IMR-90 (cell line): ENCODE data around the gene MSI2. TPM values are rescaled to one million over a fixed set of nuclear protein-coding genes. Genes with fewer than 3 reads are reported as not detected.

ENCODE experiments used
- ATAC-seq: fragments of 200-7000 bp; cut with Tn5 transposase; 2 replicates; pipeline ENCODE4 v1.9.1; 2020; ENCODE audit warnings: low read depth, mild to moderate bottlenecking, moderate library complexity
- BruUV-seq: library from RNA; stranded (reverse); fragments of 400-500 nt; replicated peaks from 2 replicates; lab custom pipeline; 2021; lab: Mats Ljungman, UMichigan
- CTCF ChIA-PET: fragments of 300-600 bp; formaldehyde crosslinking; extraction: SDS; loops from one replicate; lab custom pipeline; 2021; ENCODE audit warnings: antibody characterized with exemption; lab: Yijun Ruan, JAX
- POLR2A ChIA-PET: fragments of 300-600 bp; sonication (Branson Sonifier 250); formaldehyde crosslinking; loops from one replicate; lab custom pipeline; 2022; ENCODE audit warnings: antibody characterized with exemption; ENCODE audit not compliant: unreplicated experiment; lab: Charles Lee
- DNase-seq: peaks from one replicate; pipeline ENCODE4 v3.0.0; 2013
- H2AFZ ChIP-seq: replicated peaks from 2 replicates; pipeline ENCODE3; 2013; ENCODE audit warnings: low read length, mild to moderate bottlenecking; ENCODE audit not compliant: poor library complexity
- H2AK5ac ChIP-seq: 2 replicates; pipeline ENCODE4 v1.6.1; 2013; ENCODE audit warnings: low read depth, low read length, inconsistent platforms
- H2AK9ac ChIP-seq: replicated peaks from 2 replicates; pipeline ENCODE3; 2013; ENCODE audit warnings: mild to moderate bottlenecking, low read depth, low read length, moderate library complexity; ENCODE audit not compliant: poor library complexity
- H2BK120ac ChIP-seq: 2 replicates; pipeline ENCODE4 v1.6.1; 2013; ENCODE audit warnings: low read depth, low read length, inconsistent platforms
- H2BK15ac ChIP-seq: 3 replicates; pipeline ENCODE4 v1.6.1; 2013; ENCODE audit warnings: low read depth, low read length, inconsistent platforms
- H2BK20ac ChIP-seq: 2 replicates; pipeline ENCODE4 v1.6.1; 2013; ENCODE audit warnings: low read depth, mild to moderate bottlenecking, inconsistent platforms, low read length, moderate library complexity
- H2BK5ac ChIP-seq: 2 replicates; pipeline ENCODE4 v1.6.1; 2013; ENCODE audit warnings: mild to moderate bottlenecking, low read depth, low read length, inconsistent platforms; ENCODE audit not compliant: poor library complexity, severe bottlenecking
- H3K14ac ChIP-seq: replicated peaks from 2 replicates; pipeline ENCODE4 v1.6.1; 2013; ENCODE audit warnings: low read depth, low read length, inconsistent platforms
- H3K18ac ChIP-seq: 2 replicates; pipeline ENCODE4 v1.6.1; 2013; ENCODE audit warnings: low read depth, low read length, control low read depth
- H3K23ac ChIP-seq: 2 replicates; pipeline ENCODE4 v1.6.1; 2013; ENCODE audit warnings: low read depth, low read length, inconsistent platforms
- H3K27ac ChIP-seq: 2 replicates; pipeline ENCODE4 v1.5.1; 2013; ENCODE audit warnings: mild to moderate bottlenecking, control low read depth, low read length; ENCODE audit not compliant: insufficient read depth
- H3K27me3 ChIP-seq: 2 replicates; pipeline ENCODE4 v1.6.1; 2013; ENCODE audit warnings: low read length; ENCODE audit not compliant: control insufficient read depth, insufficient read depth
- H3K36me3 ChIP-seq: 2 replicates; pipeline ENCODE4 v1.6.1; 2013; ENCODE audit warnings: low read length, mixed read lengths; ENCODE audit not compliant: control insufficient read depth, insufficient read depth
- H3K4ac ChIP-seq: 2 replicates; pipeline ENCODE4 v1.6.1; 2013; ENCODE audit warnings: low read depth, low read length, inconsistent platforms
- H3K4me1 ChIP-seq: 2 replicates; pipeline ENCODE4 v1.6.1; 2013; ENCODE audit warnings: low read length, mixed read lengths; ENCODE audit not compliant: control insufficient read depth, insufficient read depth
- H3K4me2 ChIP-seq: 2 replicates; pipeline ENCODE4 v1.6.1; 2013; ENCODE audit warnings: low read depth, mild to moderate bottlenecking, control low read depth, low read length, moderate library complexity
- H3K4me3 ChIP-seq: 2 replicates; pipeline ENCODE4 v1.5.1; 2013; ENCODE audit warnings: low read depth, mild to moderate bottlenecking, control low read depth, low read length, moderate library complexity; ENCODE audit not compliant: insufficient read depth
- H3K56ac ChIP-seq: 2 replicates; pipeline ENCODE4 v1.6.1; 2013; ENCODE audit warnings: low read length, inconsistent platforms; ENCODE audit not compliant: insufficient read depth; ENCODE audit errors: extremely low read depth
- H3K79me1 ChIP-seq, 2 experiments: 2 replicates each; pipeline ENCODE4 v1.6.1; 2013; ENCODE audit warnings: low read length in 2 of 2, inconsistent platforms in 1 of 2, low read depth in 1 of 2
- H3K9ac ChIP-seq: 2 replicates; pipeline ENCODE4 v1.6.1; 2013; ENCODE audit warnings: low read depth, low read length, control low read depth
- H3K9me1 ChIP-seq: 2 replicates; pipeline ENCODE4 v1.6.1; 2013; ENCODE audit warnings: low read length, inconsistent platforms; ENCODE audit not compliant: insufficient read depth
- H3K9me3 ChIP-seq: 2 replicates; pipeline ENCODE4 v1.6.1; 2013; ENCODE audit warnings: low read length; ENCODE audit not compliant: control insufficient read depth, insufficient read depth
- H4K20me1 ChIP-seq: 2 replicates; pipeline ENCODE4 v1.6.1; 2013; ENCODE audit warnings: low read length, inconsistent platforms; ENCODE audit not compliant: insufficient read depth
- H4K5ac ChIP-seq: 2 replicates; pipeline ENCODE4 v1.6.1; 2013; ENCODE audit warnings: mild to moderate bottlenecking, low read depth, low read length, control low read depth
- H4K8ac ChIP-seq, 2 experiments: 2 replicates each; pipeline ENCODE4 v1.6.1; 2013; ENCODE audit warnings: low read depth in 2 of 2, low read length in 2 of 2, control low read depth in 1 of 2, inconsistent platforms in 1 of 2
- H4K91ac ChIP-seq: 2 replicates; pipeline ENCODE4 v1.6.1; 2013; ENCODE audit warnings: low read depth, low read length, inconsistent platforms; ENCODE audit not compliant: insufficient read depth
- BHLHE40 ChIP-seq: fragments of 150-350 bp; IDR thresholded peaks from 2 replicates; pipeline ENCODE4 v1.6.1; 2016; ENCODE audit warnings: mild to moderate bottlenecking, low read depth, low read length
- CHD1 ChIP-seq: IDR thresholded peaks from 2 replicates; pipeline ENCODE4 v1.6.1; 2012; ENCODE audit warnings: low read depth, low read length, improper control_type of control experiment
- MXI1 ChIP-seq: IDR thresholded peaks from 2 replicates; pipeline ENCODE4 v1.6.1; 2012; ENCODE audit warnings: low read depth, mild to moderate bottlenecking, low read length, moderate library complexity, borderline replicate concordance
- RAD21 ChIP-seq: IDR thresholded peaks from 2 replicates; pipeline ENCODE4 v1.6.1; 2012; ENCODE audit warnings: low read length, improper control_type of control experiment
- SMC3 ChIP-seq: fragments of 150-350 bp; IDR thresholded peaks from 2 replicates; pipeline ENCODE4 v1.6.1; 2016; ENCODE audit warnings: low read depth, mild to moderate bottlenecking, antibody characterized with exemption, low read length, moderate library complexity
- WGBS, 2 experiments: methylation state at CpG; one replicate each; pipeline versions ENCODE4 v1.1.5 to v1.1.7; 2013; ENCODE audit warnings: missing lambda C conversion rate in 2 of 2; ENCODE audit not compliant: insufficient read length in 1 of 2; ENCODE audit errors: extremely low coverage in 2 of 2; 5-methylcytosine and 5-hydroxymethylcytosine counted together
- dilution Hi-C: fragments of 300-500 bp; cut with HindIII; formaldehyde crosslinking; loops from one replicate; pipeline ENCODE4 v1.14.3; 2018; ENCODE audit warnings: low sequenced_read_pairs; ENCODE audit not compliant: unreplicated experiment
- in situ Hi-C: fragments of 300-500 bp; cut with MboI; formaldehyde crosslinking; loops from 3 replicates; pipeline ENCODE4 v1.14.3; 2019; ENCODE audit warnings: low sequenced_read_pairs, inconsistent platforms, mixed read lengths
- intact Hi-C: fragments of 100-400 bp; cut with micrococcal nuclease; formaldehyde crosslinking; loops from 2 replicates; pipeline ENCODE4 v1.10.0; 2022
- polyA plus RNA-seq, 3 experiments: library from polyadenylated mRNA; depleted of rRNA; stranded (reverse); fragments of >200 nt; gene quantifications; 2 replicates each; pipeline ENCODE4 v1.2.3, GENCODE V29; 2012; ENCODE audit warnings: low replicate concordance in 1 of 3
- total RNA-seq: library from RNA; depleted of rRNA; stranded (reverse); fragments of >200 nt; gene quantifications from 2 replicates; pipeline ENCODE4 v1.2.3, GENCODE V29; 2012
- TF ChIP-seq, protein P1 (sequence below): fragments of 150-350 bp; IDR thresholded peaks from 2 replicates; pipeline ENCODE4 v1.6.1; 2017; ENCODE audit warnings: mild to moderate bottlenecking, antibody characterized with exemption, low read length, low read depth

Gene MSI2
- total and polyA plus RNA-seq, 2 of the 4 experiments (the other 2 are of a cell fraction), result 13.0 to 16.0 TPM

DNA sequence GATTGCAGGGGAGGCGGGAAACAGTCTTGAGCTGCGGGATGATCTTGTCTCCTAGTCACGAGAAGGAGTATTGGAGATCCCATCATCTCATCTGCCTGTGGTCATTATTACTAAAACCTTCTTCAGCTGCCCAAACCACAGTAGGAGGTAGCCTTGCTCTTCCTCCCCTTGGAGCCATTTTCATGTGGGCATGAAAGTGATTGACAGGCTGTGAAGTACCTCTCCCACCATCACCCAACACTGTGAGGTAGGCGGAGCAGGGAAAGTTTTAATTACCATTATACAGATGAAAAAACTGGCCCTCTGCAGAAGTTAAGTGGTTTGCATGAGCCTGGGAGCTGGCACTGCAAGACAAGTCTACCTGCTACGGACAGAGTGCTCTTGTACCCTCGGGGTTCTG is 237.3 kb downstream of the MSI2 start:
- Histone ChIP-seq H3K23ac (no peak overlapping the region), H4K20me1 (no peaks in the 10 kb centered on the region), H3K14ac (no peak overlapping the region), H3K27ac (no peak overlapping the region), H2BK5ac (no peak overlapping the region), H3K18ac (no peak overlapping the region), H3K9me3 (no peaks in the 10 kb centered on the region), H3K4ac (no peak overlapping the region), H3K56ac (no peak overlapping the region), H4K8ac (no peak overlapping the region), H3K4me2 (no peak overlapping the region), H2AFZ (no peak overlapping the region), H2BK120ac (no peak overlapping the region), H2BK20ac (no peak overlapping the region), H2AK9ac (no peak overlapping the region), H3K4me1 (no peaks in the 10 kb centered on the region), H2BK15ac (no peak overlapping the region), H2AK5ac (no peak overlapping the region), H3K27me3 (no peaks in the 10 kb centered on the region; the same call in 1 of the 2 replicates), H4K91ac (no peak overlapping the region), H3K9ac (no peak overlapping the region), H4K5ac (no peak overlapping the region), H3K9me1 (no peaks in the 10 kb centered on the region), H3K4me3 (no peak overlapping the region), H3K36me3 (no peaks in the 10 kb centered on the region), H3K79me1 (no peaks in the 10 kb centered on the region)
- no TSS peak for BruUV-seq
- dilution Hi-C loops (no loop called here), in situ Hi-C loops (no loop called here), intact Hi-C loops (no loop called here)
- no peak for ATAC-seq
- no peak for TF ChIP-seq RAD21
- no peak for TF ChIP-seq BHLHE40
- TF ChIP-seq MXI1, result no peak
- TF ChIP-seq, protein P1, sequence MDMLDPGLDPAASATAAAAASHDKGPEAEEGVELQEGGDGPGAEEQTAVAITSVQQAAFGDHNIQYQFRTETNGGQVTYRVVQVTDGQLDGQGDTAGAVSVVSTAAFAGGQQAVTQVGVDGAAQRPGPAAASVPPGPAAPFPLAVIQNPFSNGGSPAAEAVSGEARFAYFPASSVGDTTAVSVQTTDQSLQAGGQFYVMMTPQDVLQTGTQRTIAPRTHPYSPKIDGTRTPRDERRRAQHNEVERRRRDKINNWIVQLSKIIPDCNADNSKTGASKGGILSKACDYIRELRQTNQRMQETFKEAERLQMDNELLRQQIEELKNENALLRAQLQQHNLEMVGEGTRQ, result no peak
- no peak for TF ChIP-seq SMC3
- TF ChIP-seq CHD1, result no peak
- DNase-seq, result no peak
- ChIA-PET POLR2A (no interaction called here), CTCF (no interaction called here)
- no CpG with 5 or more reads among the region's 6 CpGs for WGBS, 2 experiments
